H9 (cell line): ENCODE data around the gene MGMT. TPM values are rescaled to one million over a fixed set of nuclear protein-coding genes. Genes with fewer than 3 reads are reported as not detected.

Source experiments
- DNase-seq: peaks from one replicate; pipeline ENCODE4 v3.0.0-alpha.2; 2017
- H2AFZ ChIP-seq: one replicate; pipeline ENCODE4 v1.6.1; 2013; ENCODE audit warnings: mild to moderate bottlenecking, low read length, control low read depth, moderate library complexity
- H2AK5ac ChIP-seq: 2 replicates; pipeline ENCODE4 v1.6.1; 2013; ENCODE audit warnings: low read length, control low read depth, mixed read lengths; ENCODE audit not compliant: insufficient read length
- H2BK120ac ChIP-seq: one replicate; pipeline ENCODE4 v1.6.1; 2013; ENCODE audit warnings: low read depth, mild to moderate bottlenecking, low read length, control low read depth, inconsistent platforms; ENCODE audit not compliant: poor library complexity, severe bottlenecking
- H2BK12ac ChIP-seq: 2 replicates; pipeline ENCODE4 v1.6.1; 2013; ENCODE audit warnings: low read length, control low read depth, mixed read lengths, low read depth; ENCODE audit not compliant: insufficient read length
- H2BK15ac ChIP-seq: 2 replicates; pipeline ENCODE4 v1.6.1; 2013; ENCODE audit warnings: low read depth, low read length, control low read depth
- H2BK20ac ChIP-seq: one replicate; pipeline ENCODE4 v1.6.1; 2013; ENCODE audit warnings: low read depth, mild to moderate bottlenecking, low read length, control low read depth, inconsistent platforms; ENCODE audit not compliant: poor library complexity, severe bottlenecking
- H2BK5ac ChIP-seq: 2 replicates; pipeline ENCODE4 v1.6.1; 2013; ENCODE audit warnings: low read length, control low read depth, mixed read lengths; ENCODE audit not compliant: insufficient read length
- H3K14ac ChIP-seq: 2 replicates; pipeline ENCODE4 v1.6.1; 2013; ENCODE audit warnings: low read length, control low read depth; ENCODE audit not compliant: insufficient read depth
- H3K18ac ChIP-seq: 2 replicates; pipeline ENCODE4 v1.6.1; 2013; ENCODE audit warnings: low read depth, mild to moderate bottlenecking, mixed read lengths, low read length, control low read depth; ENCODE audit not compliant: insufficient read length
- H3K23ac ChIP-seq: 2 replicates; pipeline ENCODE4 v1.6.1; 2013; ENCODE audit warnings: low read length, control low read depth, mixed read lengths, low read depth; ENCODE audit not compliant: insufficient read length
- H3K23me2 ChIP-seq: 2 replicates; pipeline ENCODE4 v1.6.1; 2013; ENCODE audit warnings: low read depth, mild to moderate bottlenecking, mixed read lengths, low read length, control low read depth; ENCODE audit not compliant: insufficient read length, poor library complexity, severe bottlenecking
- H3K27ac ChIP-seq: 2 replicates; pipeline ENCODE4 v1.5.1; 2013; ENCODE audit warnings: low read length, control low read depth, mixed read lengths, low read depth; ENCODE audit not compliant: insufficient read length
- H3K27me3 ChIP-seq: 2 replicates; pipeline ENCODE4 v1.6.1; 2013; ENCODE audit warnings: low read length, control low read depth, inconsistent platforms; ENCODE audit not compliant: insufficient read depth
- H3K4ac ChIP-seq: 2 replicates; pipeline ENCODE4 v1.6.1; 2013; ENCODE audit warnings: low read depth, mild to moderate bottlenecking, control low read depth, inconsistent platforms, low read length, moderate library complexity
- H3K4me1 ChIP-seq: 2 replicates; pipeline ENCODE4 v1.6.1; 2013; ENCODE audit warnings: low read length, control low read depth, inconsistent platforms; ENCODE audit not compliant: insufficient read depth
- H3K4me2 ChIP-seq: 2 replicates; pipeline ENCODE4 v1.6.1; 2013; ENCODE audit warnings: low read length, control low read depth, mixed read lengths; ENCODE audit not compliant: insufficient read length, insufficient read depth
- H3K56ac ChIP-seq: 2 replicates; pipeline ENCODE4 v1.6.1; 2013; ENCODE audit warnings: low read depth, mild to moderate bottlenecking, mixed read lengths, low read length, control low read depth; ENCODE audit not compliant: insufficient read length
- H3K79me1 ChIP-seq: 2 replicates; pipeline ENCODE4 v1.6.1; 2013; ENCODE audit warnings: low read depth, mild to moderate bottlenecking, moderate library complexity, low read length, control low read depth, inconsistent platforms; ENCODE audit not compliant: insufficient read depth, poor library complexity, severe bottlenecking
- H3K79me2 ChIP-seq: 2 replicates; pipeline ENCODE4 v1.6.1; 2013; ENCODE audit warnings: low read length, control low read depth, inconsistent platforms; ENCODE audit not compliant: insufficient read depth
- H3K9ac ChIP-seq: 2 replicates; pipeline ENCODE4 v1.6.1; 2013; ENCODE audit warnings: low read length, control low read depth, mixed read lengths; ENCODE audit not compliant: insufficient read length; ENCODE audit errors: extremely low read depth
- H3K9me3 ChIP-seq: one replicate; pipeline ENCODE4 v1.6.1; 2013; ENCODE audit warnings: low read depth, low read length, inconsistent platforms; ENCODE audit not compliant: control insufficient read depth
- H3T11ph ChIP-seq: one replicate; pipeline ENCODE4 v1.6.1; 2013; ENCODE audit warnings: mild to moderate bottlenecking, low read length, control low read depth, inconsistent platforms
- H4K20me1 ChIP-seq: one replicate; pipeline ENCODE4 v1.6.1; 2013; ENCODE audit not compliant: control insufficient read depth, insufficient read length, insufficient read depth
- H4K5ac ChIP-seq: 2 replicates; pipeline ENCODE4 v1.6.1; 2013; ENCODE audit warnings: low read depth, mild to moderate bottlenecking, mixed read lengths, low read length, control low read depth; ENCODE audit not compliant: insufficient read length
- H4K8ac ChIP-seq: replicated peaks from 2 replicates; pipeline ENCODE4 v1.6.1; 2013; ENCODE audit warnings: low read length, control low read depth, mixed read lengths, low read depth; ENCODE audit not compliant: insufficient read length
- H4K91ac ChIP-seq: 2 replicates; pipeline ENCODE4 v1.6.1; 2013; ENCODE audit warnings: low read depth, mild to moderate bottlenecking, moderate library complexity, mixed read lengths, low read length, control low read depth; ENCODE audit not compliant: insufficient read length
- H3K27ac Mint-ChIP-seq, 3 experiments: 2 replicates in 2 of 3; 3 replicates in 1 of 3; pipeline ENCODE4 v1.8.0; 2020 to 2021; ENCODE audit warnings: mixed read lengths in 3 of 3, mild to moderate bottlenecking in 1 of 3, moderate library complexity in 1 of 3
- H3K27me3 Mint-ChIP-seq: 2 replicates; pipeline ENCODE4 v1.8.0; 2021; ENCODE audit warnings: low read depth, mild to moderate bottlenecking, moderate library complexity, mixed read lengths
- H3K36me3 Mint-ChIP-seq, 3 experiments: 2 replicates in 2 of 3; 3 replicates in 1 of 3; pipeline ENCODE4 v1.8.0; 2020 to 2021; ENCODE audit warnings: low read depth in 3 of 3, mixed read lengths in 3 of 3; ENCODE audit not compliant: insufficient read depth in 1 of 3
- H3K4me1 Mint-ChIP-seq, 2 experiments: 2 replicates each; pipeline ENCODE4 v1.8.0; 2020; ENCODE audit warnings: mixed read lengths in 2 of 2
- H3K4me3 Mint-ChIP-seq, 2 experiments: 2 replicates in 1 of 2; 3 replicates in 1 of 2; pipeline ENCODE4 v1.8.0; 2020 to 2021; ENCODE audit warnings: mild to moderate bottlenecking in 2 of 2, mixed read lengths in 2 of 2, moderate library complexity in 1 of 2
- H3K9me3 Mint-ChIP-seq, 2 experiments: 2 replicates in 1 of 2; 3 replicates in 1 of 2; pipeline ENCODE4 v1.8.0; 2020; ENCODE audit warnings: mild to moderate bottlenecking in 2 of 2, mixed read lengths in 2 of 2, moderate library complexity in 1 of 2
- WGBS: extraction: QIAGEN DNeasy Blood & Tissue Kit; methylation state at CpG from one replicate; pipeline ENCODE4 v1.1.7; 2013; ENCODE audit warnings: missing lambda C conversion rate, low lambda C conversion rate, mixed read lengths; ENCODE audit not compliant: insufficient read length; ENCODE audit errors: extremely low coverage; 5-methylcytosine and 5-hydroxymethylcytosine counted together
- total RNA-seq: library from RNA; stranded (reverse); gene quantifications from 2 replicates; pipeline ENCODE4 v1.2.1, GENCODE V29; 2021
- TF ChIP-seq, protein P1 (sequence below): fragments of 200-600 bp; sonication (generic); conservative IDR thresholded peaks from 3 replicates; pipeline ENCODE4 v1.8.0; 2021; ENCODE audit warnings: antibody characterized with exemption, mild to moderate bottlenecking

The MGMT gene
- total RNA-seq, 1 experiment from 2014 or later: 18.4 TPM

DNA sequence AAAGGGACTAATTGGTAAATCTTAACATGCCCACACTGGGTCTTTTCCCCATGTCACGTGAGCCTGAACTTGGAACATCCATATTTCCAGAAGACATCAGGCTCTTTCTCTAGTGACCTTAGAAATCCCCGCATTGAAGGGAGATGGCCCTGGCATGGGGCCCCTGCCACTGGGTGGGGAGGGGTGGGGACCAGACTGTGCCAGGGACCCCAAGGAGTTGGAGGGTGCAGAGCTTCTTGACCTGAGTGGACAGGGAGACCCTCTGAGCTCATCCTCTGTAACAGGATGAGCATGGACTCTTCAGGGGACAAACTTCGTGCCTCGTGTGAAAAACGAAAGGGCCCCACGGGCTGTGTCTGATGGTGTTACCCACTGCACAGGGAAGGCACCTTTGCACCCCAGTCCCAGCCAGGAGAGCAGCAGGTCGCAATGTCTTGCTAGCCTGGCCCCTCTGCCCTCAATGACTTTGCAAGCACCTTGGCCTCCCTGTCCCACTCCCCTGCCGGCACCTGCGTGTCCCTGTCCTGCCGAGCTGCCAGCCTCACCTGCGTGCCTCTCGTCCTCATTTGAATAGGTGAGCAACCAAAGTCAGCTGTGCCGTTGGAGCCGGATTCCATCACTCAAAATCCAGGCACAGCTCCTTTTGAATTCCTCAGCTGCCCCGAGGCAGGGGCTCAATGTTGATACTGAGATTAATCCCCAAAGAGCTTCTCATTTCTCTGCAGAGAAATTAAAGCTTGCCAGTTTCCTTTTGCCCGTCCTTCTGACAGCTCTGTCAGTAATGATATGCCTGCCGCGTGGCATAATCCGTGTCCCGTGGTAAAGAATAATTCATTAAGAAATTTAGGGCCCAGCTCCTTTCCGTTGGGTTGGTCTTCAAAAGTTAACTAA lies 262.1 kb downstream of the MGMT start:
- H3K56ac ChIP-seq: no peak overlapping the region
- Mint-ChIP-seq H3K4me3 (no peak overlapping the region), H3K36me3 (peaks cover 17 to 20% (median 19%) of the 10 kb centered on the region in 3 experiments), H3K27me3 (peaks cover 4% of the 10 kb centered on the region; the same call in 1 of the 2 replicates), H3K4me1 (peaks cover 11 to 18% of the 10 kb centered on the region in 2 experiments), H3K27ac (no peak overlapping the region; a peak in 1 of 7 replicates), H3K9me3 (peaks cover 15 to 17% of the 10 kb centered on the region in 2 experiments)
- H4K91ac ChIP-seq: no peak overlapping the region
- H3K23me2 ChIP-seq: no peaks in the 10 kb centered on the region
- no peak overlapping the region for H2BK20ac ChIP-seq
- H3K79me2 ChIP-seq: no peaks in the 10 kb centered on the region
- H3K4ac ChIP-seq: no peak overlapping the region
- H4K8ac ChIP-seq: no peak overlapping the region
- TF ChIP-seq, protein P1, sequence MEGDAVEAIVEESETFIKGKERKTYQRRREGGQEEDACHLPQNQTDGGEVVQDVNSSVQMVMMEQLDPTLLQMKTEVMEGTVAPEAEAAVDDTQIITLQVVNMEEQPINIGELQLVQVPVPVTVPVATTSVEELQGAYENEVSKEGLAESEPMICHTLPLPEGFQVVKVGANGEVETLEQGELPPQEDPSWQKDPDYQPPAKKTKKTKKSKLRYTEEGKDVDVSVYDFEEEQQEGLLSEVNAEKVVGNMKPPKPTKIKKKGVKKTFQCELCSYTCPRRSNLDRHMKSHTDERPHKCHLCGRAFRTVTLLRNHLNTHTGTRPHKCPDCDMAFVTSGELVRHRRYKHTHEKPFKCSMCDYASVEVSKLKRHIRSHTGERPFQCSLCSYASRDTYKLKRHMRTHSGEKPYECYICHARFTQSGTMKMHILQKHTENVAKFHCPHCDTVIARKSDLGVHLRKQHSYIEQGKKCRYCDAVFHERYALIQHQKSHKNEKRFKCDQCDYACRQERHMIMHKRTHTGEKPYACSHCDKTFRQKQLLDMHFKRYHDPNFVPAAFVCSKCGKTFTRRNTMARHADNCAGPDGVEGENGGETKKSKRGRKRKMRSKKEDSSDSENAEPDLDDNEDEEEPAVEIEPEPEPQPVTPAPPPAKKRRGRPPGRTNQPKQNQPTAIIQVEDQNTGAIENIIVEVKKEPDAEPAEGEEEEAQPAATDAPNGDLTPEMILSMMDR: no peak
- H3K4me2 ChIP-seq: no peak overlapping the region
- no peak for DNase-seq
- H2BK15ac ChIP-seq: no peak overlapping the region
- peaks cover 8% of the 10 kb centered on the region for H3K9me3 ChIP-seq
- H3K27ac ChIP-seq: no peak overlapping the region
- H3T11ph ChIP-seq: no peak overlapping the region
- no peaks in the 10 kb centered on the region for H3K79me1 ChIP-seq
- H2AFZ ChIP-seq: no peak overlapping the region
- H3K9ac ChIP-seq: no peak overlapping the region
- H2BK120ac ChIP-seq: no peak overlapping the region
- H3K23ac ChIP-seq: no peak overlapping the region
- peak overlapping the region; percentile 43 for H3K18ac ChIP-seq
- 0 out of 2 replicates have a peak, but pooled peaks cover 2% of the 10 kb centered on the region for H3K4me1 ChIP-seq
- no peak overlapping the region for H2AK5ac ChIP-seq
- no peak overlapping the region for H4K5ac ChIP-seq
- H3K27me3 ChIP-seq: no peaks in the 10 kb centered on the region
- no peak overlapping the region for H3K14ac ChIP-seq
- H2BK5ac ChIP-seq: no peak overlapping the region
- H2BK12ac ChIP-seq: no peak overlapping the region
- H4K20me1 ChIP-seq: no peaks in the 10 kb centered on the region
- WGBS: no CpG with 5 or more reads among the region's 21 CpGs
